K562 (cell line): ENCODE data around the gene TRIOBP. TPM values are rescaled to one million over a fixed set of nuclear protein-coding genes. Genes with fewer than 3 reads are reported as not detected.

Experiments used
- CC2D1A ChIP-seq: fragments of 450-650 bp; IDR thresholded peaks from 2 replicates; pipeline ENCODE4 v1.6.1; 2017; ENCODE audit warnings: mild to moderate bottlenecking
- PTTG1 ChIP-seq: fragments of 450-650 bp; IDR thresholded peaks from 2 replicates; pipeline ENCODE4 v1.6.1; 2016; ENCODE audit warnings: low read depth, mild to moderate bottlenecking, missing genetic modification characterization, missing compliant biosample characterization
- ZNF311 ChIP-seq: fragments of 250-450 bp; sonication (Bioruptor Pico); IDR thresholded peaks from 2 replicates; pipeline ENCODE4 v1.4.0; 2020; ENCODE audit warnings: mild to moderate bottlenecking, moderate library complexity
- ZNF354B ChIP-seq: fragments of 250-450 bp; sonication (Bioruptor Pico); IDR thresholded peaks from 2 replicates; pipeline ENCODE4 v1.4.0; 2020
- polyA plus RNA-seq, 8 experiments: library from polyadenylated mRNA; depleted of rRNA in 4 of 8; stranded (reverse) in 5 of 8; unstranded in 3 of 8; fragments of >200 nt; fragmentation: Nextera tagmentation in 2 of 8; fragmentation: Illumina TruSeq in 1 of 8; extraction: Ambion mirVana in 2 of 8; extraction: Trizol in 1 of 8; gene quantifications; 2 replicates each; pipeline versions ENCODE4 v1.2.1 to v1.2.3, GENCODE V29; 2011 to 2014; ENCODE audit warnings: inconsistent platforms in 1 of 8, missing spikeins in 1 of 8
- total RNA-seq, 7 experiments: library from RNA; depleted of rRNA in 6 of 7; stranded (reverse); fragments of >200 nt in 6 of 7; fragmentation: Illumina TruSeq in 2 of 7; extraction: Trizol in 2 of 7; gene quantifications; 2 replicates each; pipeline versions ENCODE4 v1.2.1 to v1.2.3, GENCODE V29; 2011 to 2021; ENCODE audit warnings: low replicate concordance in 1 of 7
- TF ChIP-seq, protein P1 (sequence below): fragments of 250-450 bp; sonication (Bioruptor Pico); IDR thresholded peaks from 2 replicates; pipeline ENCODE4 v1.8.0; 2021; ENCODE audit warnings: moderate library complexity, mild to moderate bottlenecking, inconsistent platforms
- TF ChIP-seq, protein P2 (sequence below): fragments of 150-350 bp; conservative IDR thresholded peaks from 2 replicates; pipeline ENCODE4 v1.6.1; 2014; ENCODE audit warnings: low read length
- TF ChIP-seq, protein P3 (sequence below): sonication (generic); formaldehyde crosslinking; IDR thresholded peaks from 2 replicates; pipeline ENCODE4 v1.4.0; 2020; ENCODE audit warnings: mild to moderate bottlenecking, missing genetic modification reagents

Gene TRIOBP
- total and polyA plus RNA-seq, 9 of the 15 experiments (the other 6 are each of a cell fraction or from before 2014, with no cell fraction given), result 0.24 to 13.8 (median 5.5) TPM

DNA sequence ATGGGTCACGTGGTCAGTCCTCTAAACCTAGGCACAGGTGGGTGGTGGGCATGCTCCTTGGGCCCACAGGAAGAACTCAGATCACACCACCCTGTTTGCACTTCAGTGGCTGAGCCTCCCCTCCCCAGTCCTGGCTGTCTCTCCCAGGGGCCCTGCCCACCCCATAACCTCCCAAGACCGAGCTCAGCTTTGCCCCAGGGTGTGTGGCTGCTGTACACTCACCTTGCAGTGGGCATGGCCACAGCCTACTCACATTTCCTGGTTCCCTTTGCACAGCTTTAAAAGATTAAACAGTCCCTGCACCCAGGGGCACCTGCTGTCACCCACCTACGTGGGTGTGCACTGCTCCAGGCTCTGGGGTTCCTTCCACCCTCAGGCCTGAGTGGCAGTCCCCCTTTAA, 13.8 kb downstream of the TRIOBP start (continued):
- TF ChIP-seq, protein P1, sequence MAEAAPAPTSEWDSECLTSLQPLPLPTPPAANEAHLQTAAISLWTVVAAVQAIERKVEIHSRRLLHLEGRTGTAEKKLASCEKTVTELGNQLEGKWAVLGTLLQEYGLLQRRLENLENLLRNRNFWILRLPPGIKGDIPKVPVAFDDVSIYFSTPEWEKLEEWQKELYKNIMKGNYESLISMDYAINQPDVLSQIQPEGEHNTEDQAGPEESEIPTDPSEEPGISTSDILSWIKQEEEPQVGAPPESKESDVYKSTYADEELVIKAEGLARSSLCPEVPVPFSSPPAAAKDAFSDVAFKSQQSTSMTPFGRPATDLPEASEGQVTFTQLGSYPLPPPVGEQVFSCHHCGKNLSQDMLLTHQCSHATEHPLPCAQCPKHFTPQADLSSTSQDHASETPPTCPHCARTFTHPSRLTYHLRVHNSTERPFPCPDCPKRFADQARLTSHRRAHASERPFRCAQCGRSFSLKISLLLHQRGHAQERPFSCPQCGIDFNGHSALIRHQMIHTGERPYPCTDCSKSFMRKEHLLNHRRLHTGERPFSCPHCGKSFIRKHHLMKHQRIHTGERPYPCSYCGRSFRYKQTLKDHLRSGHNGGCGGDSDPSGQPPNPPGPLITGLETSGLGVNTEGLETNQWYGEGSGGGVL, result no peak
- TF ChIP-seq, protein P2, sequence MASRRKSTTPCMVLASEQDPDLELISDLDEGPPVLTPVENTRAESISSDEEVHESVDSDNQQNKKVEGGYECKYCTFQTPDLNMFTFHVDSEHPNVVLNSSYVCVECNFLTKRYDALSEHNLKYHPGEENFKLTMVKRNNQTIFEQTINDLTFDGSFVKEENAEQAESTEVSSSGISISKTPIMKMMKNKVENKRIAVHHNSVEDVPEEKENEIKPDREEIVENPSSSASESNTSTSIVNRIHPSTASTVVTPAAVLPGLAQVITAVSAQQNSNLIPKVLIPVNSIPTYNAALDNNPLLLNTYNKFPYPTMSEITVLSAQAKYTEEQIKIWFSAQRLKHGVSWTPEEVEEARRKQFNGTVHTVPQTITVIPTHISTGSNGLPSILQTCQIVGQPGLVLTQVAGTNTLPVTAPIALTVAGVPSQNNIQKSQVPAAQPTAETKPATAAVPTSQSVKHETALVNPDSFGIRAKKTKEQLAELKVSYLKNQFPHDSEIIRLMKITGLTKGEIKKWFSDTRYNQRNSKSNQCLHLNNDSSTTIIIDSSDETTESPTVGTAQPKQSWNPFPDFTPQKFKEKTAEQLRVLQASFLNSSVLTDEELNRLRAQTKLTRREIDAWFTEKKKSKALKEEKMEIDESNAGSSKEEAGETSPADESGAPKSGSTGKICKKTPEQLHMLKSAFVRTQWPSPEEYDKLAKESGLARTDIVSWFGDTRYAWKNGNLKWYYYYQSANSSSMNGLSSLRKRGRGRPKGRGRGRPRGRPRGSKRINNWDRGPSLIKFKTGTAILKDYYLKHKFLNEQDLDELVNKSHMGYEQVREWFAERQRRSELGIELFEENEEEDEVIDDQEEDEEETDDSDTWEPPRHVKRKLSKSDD, result no peak
- TF ChIP-seq, protein P3, sequence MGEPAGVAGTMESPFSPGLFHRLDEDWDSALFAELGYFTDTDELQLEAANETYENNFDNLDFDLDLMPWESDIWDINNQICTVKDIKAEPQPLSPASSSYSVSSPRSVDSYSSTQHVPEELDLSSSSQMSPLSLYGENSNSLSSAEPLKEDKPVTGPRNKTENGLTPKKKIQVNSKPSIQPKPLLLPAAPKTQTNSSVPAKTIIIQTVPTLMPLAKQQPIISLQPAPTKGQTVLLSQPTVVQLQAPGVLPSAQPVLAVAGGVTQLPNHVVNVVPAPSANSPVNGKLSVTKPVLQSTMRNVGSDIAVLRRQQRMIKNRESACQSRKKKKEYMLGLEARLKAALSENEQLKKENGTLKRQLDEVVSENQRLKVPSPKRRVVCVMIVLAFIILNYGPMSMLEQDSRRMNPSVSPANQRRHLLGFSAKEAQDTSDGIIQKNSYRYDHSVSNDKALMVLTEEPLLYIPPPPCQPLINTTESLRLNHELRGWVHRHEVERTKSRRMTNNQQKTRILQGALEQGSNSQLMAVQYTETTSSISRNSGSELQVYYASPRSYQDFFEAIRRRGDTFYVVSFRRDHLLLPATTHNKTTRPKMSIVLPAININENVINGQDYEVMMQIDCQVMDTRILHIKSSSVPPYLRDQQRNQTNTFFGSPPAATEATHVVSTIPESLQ (CRISPR knock-in tag), result no peak
- TF ChIP-seq ZNF354B (CRISPR knock-in tag) (no peak), CC2D1A (no peak), ZNF311 (CRISPR knock-in tag) (no peak), PTTG1 (tag) (no peak)
